Retinal pigment epithelial cell (primary cell): ENCODE measurements around the gene SETD5.
"Not testable (repeated sequence)": the region's sequence is repeated elsewhere in the genome, so short reads cannot be mapped to it uniquely, and the experiment has no call there.

Experiments used
- DNase-seq: peaks from one replicate; pipeline ENCODE4 v3.0.0-alpha.2; 2010; ENCODE audit warnings: low read depth
- H3K4me3 ChIP-seq: 2 replicates; pipeline ENCODE4 v1.5.1; 2011; ENCODE audit warnings: mild to moderate bottlenecking, low read length, control low read depth, moderate library complexity
- CTCF ChIP-seq: conservative IDR thresholded peaks from 2 replicates; pipeline ENCODE4 v1.5.1; 2011; ENCODE audit warnings: low read depth, low read length, control low read depth, inconsistent platforms

The SETD5 gene

GRCh38 chr3:9480265-9480664 is 82.8 kb downstream of the SETD5 start:
- no peak for DNase-seq
- H3K4me3 ChIP-seq: no peak overlapping the region
- no peak for TF ChIP-seq CTCF

GRCh38 chr3:9485248-9485647 is 87.8 kb downstream of the SETD5 start:
- no peak overlapping the region for H3K4me3 ChIP-seq
- no peak for TF ChIP-seq CTCF
- DNase-seq: no peak

- no peak for TF ChIP-seq CTCF
- DNase-seq: no peak
- no peak overlapping the region for H3K4me3 ChIP-seq
Measured at GRCh38 chr3:9491506-9491905, 94.1 kb downstream of the SETD5 start.

- not testable (repeated sequence) for H3K4me3 ChIP-seq
Measured at GRCh38 chr3:9494036-9494435, 96.6 kb downstream of the SETD5 start.

GRCh38 chr3:9496893-9497292 is 99.5 kb downstream of the SETD5 start:
- no peak overlapping the region for H3K4me3 ChIP-seq
- TF ChIP-seq CTCF: no peak
- DNase-seq: no peak

More at GRCh38 chr3:9494036-9494435, 96.6 kb downstream of the SETD5 start:
- not testable (repeated sequence) for DNase-seq

GRCh38 chr3:9497821-9498565 is 100.6 kb downstream of the SETD5 start:
- DNase-seq: no peak
- no peak for TF ChIP-seq CTCF
- H3K4me3 ChIP-seq: no peak overlapping the region

- no peak for DNase-seq
- H3K4me3 ChIP-seq: no peak overlapping the region
- no peak for TF ChIP-seq CTCF
Measured at GRCh38 chr3:9498781-9499180, 101.4 kb downstream of the SETD5 start.
